GM13977 (cell line): ENCODE measurements around the gene VAV1.

Experiments used
- DNase-seq: peaks from one replicate; pipeline ENCODE4 v3.0.0; 2012; ENCODE audit warnings: low spot score
- CTCF ChIP-seq: IDR thresholded peaks from 2 replicates; pipeline ENCODE4 v1.5.1; 2012; ENCODE audit warnings: mild to moderate bottlenecking, control low read depth; ENCODE audit not compliant: insufficient read depth; ENCODE audit errors: extremely low read depth, missing control alignments
- in situ Hi-C: fragments of 300-500 bp; cut with MboI; formaldehyde crosslinking; loops from one replicate; pipeline ENCODE4 v1.12.0; 2022; ENCODE audit warnings: low sequenced_read_pairs, low pct_unique_long_range_greater_than_20kb, mixed read lengths, inconsistent platforms; ENCODE audit not compliant: unreplicated experiment

VAV1 gene

DNA sequence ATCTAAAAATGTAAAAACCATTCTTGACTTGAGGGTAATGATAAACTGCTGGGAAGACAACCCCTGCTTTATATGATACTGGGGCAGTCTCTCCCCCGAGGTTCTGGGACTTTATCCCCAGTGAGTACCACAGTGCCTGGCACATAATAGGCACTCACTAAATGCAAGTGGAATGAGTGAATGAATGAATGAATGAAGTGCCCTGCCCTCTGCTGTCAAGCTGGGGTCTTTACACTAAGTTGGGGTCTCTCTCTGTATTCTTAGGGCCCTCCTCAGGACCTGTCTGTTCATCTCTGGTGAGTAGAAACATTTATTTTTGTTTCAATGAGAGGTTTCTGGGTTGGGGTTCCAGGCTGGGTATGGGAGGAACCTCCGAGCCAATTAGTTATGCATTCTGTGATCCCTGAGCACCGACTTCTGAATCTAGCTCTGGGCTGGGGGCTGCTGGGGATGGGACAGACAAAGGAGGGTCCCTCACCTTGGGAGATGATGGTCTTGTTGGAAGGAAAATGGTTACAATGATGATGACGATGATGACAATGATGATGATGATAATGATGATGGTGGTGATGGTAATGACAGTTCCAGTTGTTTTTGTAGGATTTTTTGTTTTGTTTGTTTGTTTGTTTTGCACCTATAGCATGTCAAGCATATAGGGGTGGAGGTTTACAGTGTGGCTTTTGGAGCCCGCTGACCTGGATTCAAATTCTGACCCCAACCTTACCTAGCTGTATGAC lies 70.5 kb downstream of the VAV1 start:
- no peak for TF ChIP-seq CTCF
- no peak for DNase-seq
- in situ Hi-C loops: no loop called here

DNA sequence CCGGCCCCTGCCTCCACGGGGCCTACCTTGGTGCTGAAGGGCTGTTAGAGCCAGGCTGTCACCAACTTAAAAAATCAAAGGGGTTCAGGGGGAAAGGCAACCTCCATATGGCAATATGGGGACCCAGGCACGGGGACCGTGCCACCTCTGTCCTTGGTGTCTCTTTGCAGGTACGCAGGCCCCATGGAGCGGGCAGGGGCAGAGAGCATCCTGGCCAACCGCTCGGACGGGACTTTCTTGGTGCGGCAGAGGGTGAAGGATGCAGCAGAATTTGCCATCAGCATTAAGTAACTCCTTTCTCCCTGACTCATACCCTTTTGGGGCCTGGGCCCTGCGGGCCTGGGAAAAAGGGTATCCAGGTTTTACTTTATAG lies 75.3 kb downstream of the VAV1 start:
- no peak for DNase-seq
- in situ Hi-C loops: no loop called here
- TF ChIP-seq CTCF: no peak

DNA sequence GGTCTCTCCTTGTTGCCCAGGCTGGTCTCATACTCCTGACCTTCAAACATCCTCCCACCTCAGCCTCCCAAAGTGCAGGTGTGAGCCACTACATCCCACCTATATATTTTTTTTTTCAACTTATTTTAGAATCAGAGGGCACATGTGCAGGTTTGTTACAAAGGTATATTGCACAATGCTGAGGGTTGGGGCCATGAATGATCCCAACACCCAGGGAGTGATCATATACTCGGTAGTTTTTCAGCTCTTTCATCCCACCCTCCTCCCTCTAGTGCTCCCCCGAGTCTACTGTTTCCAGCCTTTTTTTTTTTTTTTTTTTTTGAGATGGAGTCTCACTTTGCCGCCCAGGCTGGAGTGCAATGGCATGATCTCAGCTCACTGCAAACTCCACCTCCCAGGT lies 76.5 kb downstream of the VAV1 start:
- no peak for TF ChIP-seq CTCF
- in situ Hi-C loops: no loop called here
- DNase-seq: no peak

GRCh38 chr19:6849876-6850275 lies 77.4 kb downstream of the VAV1 start:
- no peak for TF ChIP-seq CTCF
- in situ Hi-C loops: loop anchor here (25.0 kb wide), 2 partner anchors 213 to 338 kb away; partner anchors contain the start of gene TUBB4A

GRCh38 chr19:6851359-6851758 lies 78.9 kb downstream of the VAV1 start:
- no peak for TF ChIP-seq CTCF
- in situ Hi-C loops: loop anchor here (25.0 kb wide), 2 partner anchors 214 to 339 kb away; partner anchors contain the start of gene TUBB4A
- DNase-seq: no peak

More at GRCh38 chr19:6849876-6850275, 77.4 kb downstream of the VAV1 start:
- DNase-seq: no peak

DNA sequence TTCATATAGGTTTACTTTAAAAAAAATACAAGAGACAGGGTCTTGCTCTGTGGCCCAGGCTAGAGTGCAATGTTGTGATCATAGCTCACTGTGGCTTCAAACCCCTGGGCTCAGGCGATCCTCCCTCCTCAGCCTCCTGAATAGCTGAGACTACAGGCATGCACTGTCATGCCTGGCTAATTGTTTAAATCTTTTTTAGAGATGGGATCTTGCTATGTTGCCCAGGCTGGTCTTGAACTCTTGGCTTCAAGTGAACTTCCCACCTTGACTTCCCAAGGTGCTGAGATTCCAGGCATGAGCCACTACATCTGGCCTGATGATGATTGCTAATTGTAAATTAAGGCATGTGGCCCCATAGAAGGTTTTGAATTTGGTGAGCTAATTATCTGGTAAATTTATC lies 79.5 kb downstream of the VAV1 start:
- TF ChIP-seq CTCF: no peak
- DNase-seq: no peak
- in situ Hi-C loops: loop anchor here (25.0 kb wide), 2 partner anchors 215 to 340 kb away; partner anchors contain the start of gene TUBB4A
